ENCODE data around the gene PRKACA. TPM values are rescaled to one million over a fixed set of nuclear protein-coding genes. Genes with fewer than 3 reads are reported as not detected.

PRKACA gene
- total and polyA plus RNA-seq, 10 of the 15 experiments (the other 5 are each of a cell fraction or from before 2014, with no cell fraction given): 0.53 to 68.5 (median 11.2) TPM

DNA sequence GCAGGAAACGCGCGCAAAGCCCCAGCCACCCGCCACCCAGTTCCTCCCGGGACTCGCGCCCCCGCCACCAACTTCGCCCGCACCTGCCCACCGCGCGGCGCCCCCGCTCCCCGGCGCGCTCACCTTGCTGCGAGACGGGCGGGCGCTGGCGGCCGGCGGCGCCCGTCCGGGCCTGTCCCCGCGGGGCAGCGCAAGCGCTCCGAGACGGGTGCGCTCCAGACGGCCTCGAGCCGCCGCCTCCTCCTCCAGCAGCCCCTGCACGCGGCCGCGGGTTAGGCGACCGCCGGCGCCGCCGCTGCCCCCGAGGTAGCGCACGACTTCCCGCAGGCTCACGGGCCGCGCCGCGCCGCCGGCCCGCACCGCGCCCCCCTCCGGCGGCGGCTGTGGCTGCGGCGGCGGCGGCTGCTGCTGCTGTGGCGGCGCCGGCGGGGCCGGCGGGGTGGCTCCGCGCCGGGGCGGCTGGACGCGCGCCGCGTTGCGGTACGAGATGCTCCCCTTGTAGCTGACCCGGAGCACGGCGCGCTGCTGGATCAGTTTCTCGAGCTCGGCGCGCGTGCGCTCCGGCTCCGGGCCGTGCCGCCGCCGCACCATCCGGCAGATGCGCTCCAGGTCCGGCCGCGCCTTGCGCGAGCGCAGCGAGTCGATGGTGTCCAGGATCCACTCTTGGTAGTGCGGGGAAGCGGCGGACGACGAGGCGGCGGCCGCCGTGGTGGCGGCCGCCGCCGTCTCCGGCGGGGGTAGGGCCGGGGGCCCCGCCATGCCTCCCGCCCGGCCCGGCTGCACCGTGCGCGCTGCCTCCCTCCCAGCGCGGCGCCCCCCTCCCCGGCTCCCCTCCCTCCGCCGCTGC, 27.7 kb downstream of the PRKACA start:
- ChIA-PET RAD21 (ENCODE audit: unreplicated experiment) (no interaction called here), CTCF (interaction anchor here (1.0 kb wide), 2 partner anchors 210 to 228 kb away, joined by 3 read pairs; no protein-coding TSS in a partner anchor), POLR2A (interaction anchor here (1.0 to 1.2 kb wide), 2 partner anchors 9 to 13 kb away, joined by 4 to 5 read pairs; no protein-coding TSS in a partner anchor), SMC1A (ENCODE audit: uncharacterized antibody, unreplicated experiment) (interaction anchor here (1.0 kb wide), 1 partner anchor 47 kb away, joined by 3 read pairs; the partner anchor contains the start of gene ASF1B)
- H3K4me2 ChIP-seq (ENCODE audit: control insufficient read depth, insufficient read depth): peak overlapping the region; percentile 85
- H3K9me3 ChIP-seq (replicated peaks; ENCODE audit: control insufficient read depth, insufficient read depth, low read length): peaks cover 2% of the 10 kb centered on the region; the same call in 1 of the 3 replicates
- DNase-seq (ENCODE audit: low read depth, low spot score) (no peak), FAIRE-seq (no peak), ATAC-seq (peak; percentile 19)
- peaks cover 7% of the 10 kb centered on the region; the same call in 1 of the 2 replicates for H3K4me1 ChIP-seq (ENCODE audit: control insufficient read depth, insufficient read depth, low read length)
- in situ Hi-C loops (cut with MboI) (no loop called here), intact Hi-C loops (cut with micrococcal nuclease; ENCODE audit: unreplicated experiment) (no loop called here)
- peaks cover 3 to 5% of the 10 kb centered on the region in 2 experiments; a peak in 3 of 4 replicates for H3K36me3 ChIP-seq (ENCODE audit: control insufficient read depth in 2 of 2, insufficient read depth in 2 of 2, low read length in 1 of 2)
- BruUV-seq (replicated peaks): no TSS peak
- H3K4me3 ChIP-seq: peak overlapping the region; percentile 55
- peaks cover 6% of the 10 kb centered on the region for H3K79me2 ChIP-seq (ENCODE audit: control insufficient read depth, insufficient read depth, low read length)
- WGBS (ENCODE audit: insufficient coverage, insufficient replicate concordance, low lambda C conversion rate, missing lambda C conversion rate): 1% methylated on average over 77 of the region's 142 CpGs
- H3K27me3 ChIP-seq (replicated peaks in 1 of 2; ENCODE audit: control insufficient read depth in 2 of 2, insufficient read depth in 2 of 2, low read length in 1 of 2): no peaks in the 10 kb centered on the region
- no peaks in the 10 kb centered on the region for H4K20me1 ChIP-seq (ENCODE audit: control insufficient read depth, insufficient read depth)
- H3K9ac ChIP-seq (ENCODE audit: control insufficient read depth, insufficient read depth, low read length): peak overlapping the region; percentile 52
- H2AFZ ChIP-seq (ENCODE audit: control insufficient read depth, low read depth, low read length): peak overlapping the region; percentile 48
- no peak overlapping the region; the same call in 1 of the 2 replicates for H3K27ac ChIP-seq (ENCODE audit: control insufficient read depth, insufficient read depth)
- TF ChIP-seq RAD21 (IDR thresholded peaks at IDR 0.05; ENCODE audit: insufficient read depth, low read depth, low read length) (no peak), PAX8 (IDR thresholded peaks at IDR 0.05) (no peak), SMC3 (IDR thresholded peaks at IDR 0.05; ENCODE audit: borderline replicate concordance, low read length) (no peak), MEF2A (IDR thresholded peaks at IDR 0.05; ENCODE audit: insufficient read depth, low read depth, low read length) (no peak), MYC (IDR thresholded peaks at IDR 0.05; ENCODE audit: insufficient read depth, insufficient read length, insufficient replicate concordance, low read length, severe bottlenecking) (no peak), GATAD2B (conservative IDR thresholded peaks at IDR 0.05; ENCODE audit: low read depth) (peak; percentile 53), CHD2 (IDR thresholded peaks at IDR 0.05; ENCODE audit: borderline replicate concordance, low read depth, low read length) (no peak), RAD51 (IDR thresholded peaks at IDR 0.05) (no peak), EGR1 (IDR thresholded peaks at IDR 0.05; ENCODE audit: borderline replicate concordance in 1 of 2, low read depth in 2 of 2, low read length in 2 of 2) (0 out of 3 replicates have a peak, but pooled peaks of 1 of the 2 experiments have one; percentile 37)
- TF ChIP-seq, protein P1, sequence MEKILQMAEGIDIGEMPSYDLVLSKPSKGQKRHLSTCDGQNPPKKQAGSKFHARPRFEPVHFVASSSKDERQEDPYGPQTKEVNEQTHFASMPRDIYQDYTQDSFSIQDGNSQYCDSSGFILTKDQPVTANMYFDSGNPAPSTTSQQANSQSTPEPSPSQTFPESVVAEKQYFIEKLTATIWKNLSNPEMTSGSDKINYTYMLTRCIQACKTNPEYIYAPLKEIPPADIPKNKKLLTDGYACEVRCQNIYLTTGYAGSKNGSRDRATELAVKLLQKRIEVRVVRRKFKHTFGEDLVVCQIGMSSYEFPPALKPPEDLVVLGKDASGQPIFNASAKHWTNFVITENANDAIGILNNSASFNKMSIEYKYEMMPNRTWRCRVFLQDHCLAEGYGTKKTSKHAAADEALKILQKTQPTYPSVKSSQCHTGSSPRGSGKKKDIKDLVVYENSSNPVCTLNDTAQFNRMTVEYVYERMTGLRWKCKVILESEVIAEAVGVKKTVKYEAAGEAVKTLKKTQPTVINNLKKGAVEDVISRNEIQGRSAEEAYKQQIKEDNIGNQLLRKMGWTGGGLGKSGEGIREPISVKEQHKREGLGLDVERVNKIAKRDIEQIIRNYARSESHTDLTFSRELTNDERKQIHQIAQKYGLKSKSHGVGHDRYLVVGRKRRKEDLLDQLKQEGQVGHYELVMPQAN (conservative IDR thresholded peaks at IDR 0.05): peak; percentile 31; the same call in 1 of the 2 replicates
- TF ChIP-seq, protein P2, sequence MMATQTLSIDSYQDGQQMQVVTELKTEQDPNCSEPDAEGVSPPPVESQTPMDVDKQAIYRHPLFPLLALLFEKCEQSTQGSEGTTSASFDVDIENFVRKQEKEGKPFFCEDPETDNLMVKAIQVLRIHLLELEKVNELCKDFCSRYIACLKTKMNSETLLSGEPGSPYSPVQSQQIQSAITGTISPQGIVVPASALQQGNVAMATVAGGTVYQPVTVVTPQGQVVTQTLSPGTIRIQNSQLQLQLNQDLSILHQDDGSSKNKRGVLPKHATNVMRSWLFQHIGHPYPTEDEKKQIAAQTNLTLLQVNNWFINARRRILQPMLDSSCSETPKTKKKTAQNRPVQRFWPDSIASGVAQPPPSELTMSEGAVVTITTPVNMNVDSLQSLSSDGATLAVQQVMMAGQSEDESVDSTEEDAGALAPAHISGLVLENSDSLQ (IDR thresholded peaks at IDR 0.05): no peak
- TF ChIP-seq, protein P3, sequence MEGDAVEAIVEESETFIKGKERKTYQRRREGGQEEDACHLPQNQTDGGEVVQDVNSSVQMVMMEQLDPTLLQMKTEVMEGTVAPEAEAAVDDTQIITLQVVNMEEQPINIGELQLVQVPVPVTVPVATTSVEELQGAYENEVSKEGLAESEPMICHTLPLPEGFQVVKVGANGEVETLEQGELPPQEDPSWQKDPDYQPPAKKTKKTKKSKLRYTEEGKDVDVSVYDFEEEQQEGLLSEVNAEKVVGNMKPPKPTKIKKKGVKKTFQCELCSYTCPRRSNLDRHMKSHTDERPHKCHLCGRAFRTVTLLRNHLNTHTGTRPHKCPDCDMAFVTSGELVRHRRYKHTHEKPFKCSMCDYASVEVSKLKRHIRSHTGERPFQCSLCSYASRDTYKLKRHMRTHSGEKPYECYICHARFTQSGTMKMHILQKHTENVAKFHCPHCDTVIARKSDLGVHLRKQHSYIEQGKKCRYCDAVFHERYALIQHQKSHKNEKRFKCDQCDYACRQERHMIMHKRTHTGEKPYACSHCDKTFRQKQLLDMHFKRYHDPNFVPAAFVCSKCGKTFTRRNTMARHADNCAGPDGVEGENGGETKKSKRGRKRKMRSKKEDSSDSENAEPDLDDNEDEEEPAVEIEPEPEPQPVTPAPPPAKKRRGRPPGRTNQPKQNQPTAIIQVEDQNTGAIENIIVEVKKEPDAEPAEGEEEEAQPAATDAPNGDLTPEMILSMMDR (IDR thresholded peaks at IDR 0.05 in 2 of 3, conservative IDR thresholded peaks at IDR 0.05 in 1 of 3; ENCODE audit: control insufficient read depth in 2 of 3, extremely low read depth in 1 of 3, insufficient read depth in 1 of 3, low read depth in 3 of 3, low read length in 3 of 3): no peak; a peak in 2 of 6 replicates
- TF ChIP-seq, protein P4, sequence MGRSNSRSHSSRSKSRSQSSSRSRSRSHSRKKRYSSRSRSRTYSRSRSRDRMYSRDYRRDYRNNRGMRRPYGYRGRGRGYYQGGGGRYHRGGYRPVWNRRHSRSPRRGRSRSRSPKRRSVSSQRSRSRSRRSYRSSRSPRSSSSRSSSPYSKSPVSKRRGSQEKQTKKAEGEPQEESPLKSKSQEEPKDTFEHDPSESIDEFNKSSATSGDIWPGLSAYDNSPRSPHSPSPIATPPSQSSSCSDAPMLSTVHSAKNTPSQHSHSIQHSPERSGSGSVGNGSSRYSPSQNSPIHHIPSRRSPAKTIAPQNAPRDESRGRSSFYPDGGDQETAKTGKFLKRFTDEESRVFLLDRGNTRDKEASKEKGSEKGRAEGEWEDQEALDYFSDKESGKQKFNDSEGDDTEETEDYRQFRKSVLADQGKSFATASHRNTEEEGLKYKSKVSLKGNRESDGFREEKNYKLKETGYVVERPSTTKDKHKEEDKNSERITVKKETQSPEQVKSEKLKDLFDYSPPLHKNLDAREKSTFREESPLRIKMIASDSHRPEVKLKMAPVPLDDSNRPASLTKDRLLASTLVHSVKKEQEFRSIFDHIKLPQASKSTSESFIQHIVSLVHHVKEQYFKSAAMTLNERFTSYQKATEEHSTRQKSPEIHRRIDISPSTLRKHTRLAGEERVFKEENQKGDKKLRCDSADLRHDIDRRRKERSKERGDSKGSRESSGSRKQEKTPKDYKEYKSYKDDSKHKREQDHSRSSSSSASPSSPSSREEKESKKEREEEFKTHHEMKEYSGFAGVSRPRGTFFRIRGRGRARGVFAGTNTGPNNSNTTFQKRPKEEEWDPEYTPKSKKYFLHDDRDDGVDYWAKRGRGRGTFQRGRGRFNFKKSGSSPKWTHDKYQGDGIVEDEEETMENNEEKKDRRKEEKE (IDR thresholded peaks at IDR 0.05): no peak

Data from GM12878 (cell line).